Lung (tissue), 12 donors: ENCODE measurements around the gene CFAP45. TPM values are rescaled to one million over a fixed set of nuclear protein-coding genes. Genes with fewer than 3 reads are reported as not detected.
A peak's percentile ranks its signal among the peaks of the same experiment; 100 is the strongest.

Experiments
- ATAC-seq: fragments of 200-7000 bp; cut with Tn5 transposase; one replicate; pipeline ENCODE4 v1.9.1; 2020; ENCODE audit warnings: moderate number of reproducible peaks; ENCODE audit not compliant: insufficient read depth, low FRiP score
- DNase-seq, 3 donors: peaks; one replicate each; pipeline ENCODE4 v3.0.0-alpha.2; 2013 to 2017
- H3K27ac ChIP-seq, 2 donors: one replicate each; pipeline ENCODE4 v1.5.1; 2013; ENCODE audit warnings: mild to moderate bottlenecking in 2 of 2, moderate library complexity in 2 of 2, control low read depth in 1 of 2, inconsistent platforms in 1 of 2, low read depth in 1 of 2, low read length in 1 of 2
- H3K27me3 ChIP-seq, 3 donors: one replicate each; pipeline ENCODE4 v1.5.1; 2013; ENCODE audit warnings: low read length in 2 of 3; ENCODE audit not compliant: control insufficient read depth in 3 of 3, insufficient read depth in 3 of 3
- H3K36me3 ChIP-seq, 4 donors: one replicate each; pipeline ENCODE4 v1.5.1; 2013; ENCODE audit warnings: low read length in 4 of 4, mild to moderate bottlenecking in 1 of 4, moderate library complexity in 1 of 4; ENCODE audit not compliant: control insufficient read depth in 4 of 4, insufficient read depth in 4 of 4
- H3K4me1 ChIP-seq, 5 donors: one replicate each; pipeline ENCODE4 v1.5.1; 2013; ENCODE audit warnings: low read length in 5 of 5, mild to moderate bottlenecking in 2 of 5, moderate library complexity in 1 of 5; ENCODE audit not compliant: control insufficient read depth in 5 of 5, insufficient read depth in 5 of 5
- H3K4me3 ChIP-seq: one replicate; pipeline ENCODE4 v1.5.1; 2013; ENCODE audit warnings: mild to moderate bottlenecking, control low read depth, moderate library complexity
- H3K9ac ChIP-seq, 2 donors: one replicate each; pipeline ENCODE4 v1.5.1; 2013; ENCODE audit warnings: low read length in 2 of 2, control low read depth in 1 of 2; ENCODE audit not compliant: insufficient read depth in 1 of 2
- H3K9me3 ChIP-seq, 4 donors: one replicate each; pipeline ENCODE4 v1.5.1; 2013; ENCODE audit warnings: low read length in 3 of 4, mild to moderate bottlenecking in 1 of 4, moderate library complexity in 1 of 4; ENCODE audit not compliant: control insufficient read depth in 4 of 4, insufficient read depth in 3 of 4
- CTCF ChIP-seq: IDR thresholded peaks from 2 replicates; pipeline ENCODE4 v1.5.1; 2012; ENCODE audit warnings: mild to moderate bottlenecking; ENCODE audit errors: control extremely low read depth, extremely low read depth
- WGBS, 2 donors: extraction: QIAGEN DNeasy Blood & Tissue Kit; methylation state at CpG; one replicate each; pipeline ENCODE4 v1.1.7; 2013; 5-methylcytosine and 5-hydroxymethylcytosine counted together
- polyA plus RNA-seq, 2 donors: library from polyadenylated mRNA; stranded (reverse); fragments of 200-250 nt; gene quantifications; one replicate each; pipeline ENCODE4 v1.2.1, GENCODE V29; 2013
- total RNA-seq, 2 donors: library from RNA; depleted of rRNA in 1 of 2; stranded (reverse); fragments of >200 nt in 1 of 2; gene quantifications; one replicate each; pipeline ENCODE4 v1.2.1, GENCODE V29; 2014 to 2021
- donor health status: control.
- donor health status: control.
- donor health status: Bipolar disorder and iron deficiency.
- donor health status: healthy.
- donor health status: DM: yes; HTN: yes; CAD: no.

Gene CFAP45
- total and polyA plus RNA-seq, 4 donors = 9.4 to 29.5 (median 13.1) TPM

DNA sequence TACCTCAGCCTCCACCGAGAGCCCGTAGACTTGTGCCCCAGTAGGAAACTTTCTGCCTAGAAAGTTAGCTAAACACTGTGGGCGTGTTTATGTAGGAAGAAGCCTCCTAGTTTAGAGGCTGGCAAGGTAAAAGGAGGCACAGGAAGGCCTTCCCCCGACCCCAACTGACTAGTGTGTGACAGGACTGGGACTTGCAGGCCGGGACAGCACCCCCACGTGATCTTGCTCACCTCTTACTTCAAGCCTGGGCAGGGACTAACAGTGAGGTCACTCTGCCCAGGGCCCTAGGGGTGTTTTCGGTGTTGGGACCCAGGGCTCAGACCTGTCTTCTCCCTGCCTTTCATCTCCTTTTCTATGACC lies 25.7 kb upstream of the CFAP45 start:
- H3K9me3 ChIP-seq = no peaks in the 10 kb centered on the region
- H3K27ac ChIP-seq = peak overlapping the region; percentile 92 to 97
- H3K27me3 ChIP-seq = no peaks in the 10 kb centered on the region
- 7 to 9% methylated on average over 7 of the region's 7 CpGs for WGBS, 2 donors
- peak overlapping the region; percentile 82 for H3K4me3 ChIP-seq
- H3K36me3 ChIP-seq = peaks cover 0 to 8% (median under 1%) of the 10 kb centered on the region in 4 donors
- ATAC-seq (no peak), DNase-seq (no peak)
- TF ChIP-seq CTCF = no peak
- peak overlapping the region; percentile 36 to 76 for H3K9ac ChIP-seq
- peaks cover 3 to 44% (median 22%) of the 10 kb centered on the region in 5 donors for H3K4me1 ChIP-seq

DNA sequence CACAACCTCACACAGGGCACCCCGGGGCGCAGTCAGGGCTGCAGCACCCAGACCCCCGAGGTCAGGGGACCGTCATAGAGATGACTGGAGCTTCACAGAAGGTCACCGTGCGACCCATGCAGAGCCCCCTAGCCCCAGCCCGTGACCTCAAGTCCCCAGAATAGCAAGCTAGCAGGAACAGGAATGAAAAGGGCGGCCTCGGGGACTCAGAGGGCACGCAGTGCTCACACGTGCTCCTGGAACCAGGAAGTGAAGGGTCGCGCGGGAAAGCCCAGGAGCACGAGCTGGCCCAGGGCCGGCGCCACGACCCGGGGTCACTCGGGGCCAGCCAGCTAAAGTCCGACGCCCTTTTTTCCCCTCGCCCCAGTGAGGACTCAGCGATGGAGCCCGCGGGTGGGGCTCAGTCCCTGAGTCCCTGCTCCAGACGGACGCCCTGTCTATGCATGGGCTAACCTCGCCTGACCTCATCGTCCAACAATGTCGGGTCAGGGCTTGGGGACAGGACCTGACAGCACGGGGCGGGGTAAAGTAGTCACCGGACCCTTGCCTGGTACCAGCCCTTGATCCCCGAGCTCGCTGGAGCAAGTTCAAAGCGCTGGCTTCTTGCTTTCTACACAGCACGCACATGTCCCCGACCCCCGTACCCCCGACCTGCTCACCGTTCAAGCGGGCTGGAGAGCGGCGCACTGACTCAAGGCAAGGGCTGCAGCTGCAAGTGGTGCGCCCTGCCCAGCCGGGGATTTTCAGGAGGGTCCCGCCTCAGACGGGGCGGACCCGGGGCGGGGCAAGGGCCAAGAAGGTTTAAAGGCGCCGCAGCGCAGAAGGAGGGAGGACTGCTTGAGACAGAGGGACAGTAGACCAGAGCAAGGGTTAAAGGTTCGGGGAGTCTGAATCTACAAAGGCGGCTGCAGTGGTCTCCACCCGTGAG lies 25.1 kb upstream of the CFAP45 start, which contains the start of gene TAGLN2:
TAGLN2 (minus strand) TSS at position 717 of the 928 bp plus-strand sequence. CDS start 4,998 bp downstream, outside the sequence.
- WGBS, 2 donors = 0% methylated on average over 52 to 58 of the region's 58 CpGs
- peaks cover 3 to 45% (median 28%) of the 10 kb centered on the region in 5 donors for H3K4me1 ChIP-seq
- peaks cover 0 to 11% (median 4%) of the 10 kb centered on the region in 4 donors for H3K36me3 ChIP-seq
- H3K4me3 ChIP-seq = peak within 1 kb of the TSS; percentile 82
- peak; percentile 76 for ATAC-seq
- peak; percentile 93 to 95 (median 95) for DNase-seq
- no peaks in the 10 kb centered on the region for H3K27me3 ChIP-seq
- peak within 1 kb of the TSS; percentile 92 to 97 for H3K27ac ChIP-seq
- peak within 1 kb of the TSS; percentile 76 to 84 for H3K9ac ChIP-seq
- no peak for TF ChIP-seq CTCF
- no peaks in the 10 kb centered on the region for H3K9me3 ChIP-seq

- peak; percentile 65 for ATAC-seq
- no peak for TF ChIP-seq CTCF
- H3K9ac ChIP-seq = peak overlapping the region; percentile 76 to 84
- H3K36me3 ChIP-seq = peaks cover 6 to 16% (median 10%) of the 10 kb centered on the region in 4 donors
- H3K4me1 ChIP-seq = peaks cover 3 to 45% (median 30%) of the 10 kb centered on the region in 5 donors
- peak overlapping the region; percentile 92 to 97 for H3K27ac ChIP-seq
- DNase-seq = peak; percentile 76 to 86 (median 80)
- no peaks in the 10 kb centered on the region for H3K27me3 ChIP-seq
- WGBS, 2 donors = 1% methylated on average over 27 to 31 of the region's 31 CpGs
- no peaks in the 10 kb centered on the region for H3K9me3 ChIP-seq
- peak overlapping the region; percentile 82 for H3K4me3 ChIP-seq
These were observed 24.2 kb upstream of the CFAP45 start for GRCh38 chr1:159924025-159924790.
